Endothelial cell of umbilical vein (primary cell): Measurements from ENCODE around the gene PDGFRA. TPM values are rescaled to one million over a fixed set of nuclear protein-coding genes. Genes with fewer than 3 reads are reported as not detected.

Experiments
- BruUV-seq: library from RNA; stranded (reverse); fragments of 400-500 nt; replicated peaks from 2 replicates; lab custom pipeline; 2021; lab: Mats Ljungman, UMichigan
- CTCF ChIA-PET: fragments of 300-600, 350-600 bp; sonication (Branson Sonifier 250); formaldehyde crosslinking; loops from one replicate; lab custom pipeline; 2021; ENCODE audit warnings: antibody characterized with exemption, inconsistent platforms; lab: Charles Lee
- POLR2A ChIA-PET: fragments of 300-600, 350-600 bp; sonication (Branson Sonifier 250); formaldehyde crosslinking; loops from one replicate; lab custom pipeline; 2021; ENCODE audit warnings: antibody characterized with exemption, inconsistent platforms; lab: Charles Lee
- DNase-seq: peaks from one replicate; pipeline ENCODE4 v3.0.0-alpha.2; 2011; ENCODE audit warnings: low read depth, low spot score
- FAIRE-seq: peaks from 2 replicates; lab custom pipeline; 2011; peaks lifted over from hg19 to GRCh38; lab: Jason Lieb, UNC
- H2AFZ ChIP-seq: 2 replicates; pipeline ENCODE4 v1.6.0; 2012; ENCODE audit warnings: low read depth, low read length, control low read depth, inconsistent platforms
- H3K27ac ChIP-seq: 2 replicates; pipeline ENCODE4 v1.5.1; 2011; ENCODE audit warnings: low read depth, mild to moderate bottlenecking, control low read depth, low read length, moderate library complexity; ENCODE audit not compliant: insufficient read depth
- H3K27me3 ChIP-seq, 2 experiments: 2 replicates each; pipeline versions ENCODE4 v1.6.0 to v1.6.1; 2011; ENCODE audit warnings: low read length in 2 of 2, mixed read lengths in 1 of 2; ENCODE audit not compliant: control insufficient read depth in 2 of 2, insufficient read depth in 2 of 2
- H3K36me3 ChIP-seq, 2 experiments: 2 replicates in 1 of 2; 3 replicates in 1 of 2; pipeline ENCODE4 v1.5.1; 2011; ENCODE audit warnings: low read length in 2 of 2, mild to moderate bottlenecking in 1 of 2, moderate library complexity in 1 of 2; ENCODE audit not compliant: control insufficient read depth in 2 of 2, insufficient read depth in 2 of 2; ENCODE audit errors: extremely low read depth in 1 of 2
- H3K4me1 ChIP-seq: 3 replicates; pipeline ENCODE4 v1.5.1; 2011; ENCODE audit warnings: mild to moderate bottlenecking, low read length; ENCODE audit not compliant: control insufficient read depth, insufficient read depth; ENCODE audit errors: extremely low read depth
- H3K4me2 ChIP-seq: 2 replicates; pipeline ENCODE4 v1.6.1; 2011; ENCODE audit warnings: low read length, control low read depth, mixed read lengths; ENCODE audit not compliant: insufficient read depth
- H3K4me3 ChIP-seq, 3 experiments: fragments of 200-600 bp in 1 of 3; sonication (generic), shearing (Covaris generic) in 1 of 3; replicated peaks in 1 of 3; 2 replicates each; pipeline ENCODE4 v1.5.1; 2011 to 2016; ENCODE audit warnings: control low read depth in 3 of 3, low read length in 3 of 3, mild to moderate bottlenecking in 2 of 3, inconsistent platforms in 1 of 3, low read depth in 1 of 3, moderate library complexity in 1 of 3; ENCODE audit not compliant: insufficient read depth in 1 of 3
- H3K79me2 ChIP-seq: 2 replicates; pipeline ENCODE4 v1.6.0; 2012; ENCODE audit warnings: low read length, inconsistent platforms; ENCODE audit not compliant: control insufficient read depth, insufficient read depth
- H3K9ac ChIP-seq: replicated peaks from 2 replicates; pipeline ENCODE3; 2011; ENCODE audit warnings: low read length, control low read depth; ENCODE audit not compliant: insufficient read depth; ENCODE audit errors: extremely low read depth
- H3K9me1 ChIP-seq: replicated peaks from 3 replicates; pipeline ENCODE4 v1.6.0; 2011; ENCODE audit warnings: mild to moderate bottlenecking, low read length; ENCODE audit not compliant: control insufficient read depth, insufficient read depth; ENCODE audit errors: extremely low read depth
- H3K9me3 ChIP-seq: replicated peaks from 2 replicates; pipeline ENCODE4 v1.5.1; 2012; ENCODE audit warnings: low read length, inconsistent platforms; ENCODE audit not compliant: control insufficient read depth, insufficient read depth
- H4K20me1 ChIP-seq: replicated peaks from 2 replicates; pipeline ENCODE3; 2011; ENCODE audit warnings: mild to moderate bottlenecking, low read length; ENCODE audit not compliant: control insufficient read depth, insufficient read depth; ENCODE audit errors: extremely low read depth
- CTCF ChIP-seq, 2 donors: IDR thresholded peaks; 1 replicate in 1 of 2; 2 replicates in 1 of 2; pipeline ENCODE4 v1.5.1; 2011; ENCODE audit warnings: low read length in 2 of 2, mild to moderate bottlenecking in 2 of 2, moderate library complexity in 2 of 2, control low read depth in 1 of 2, inconsistent platforms in 1 of 2, low read depth in 1 of 2; ENCODE audit not compliant: insufficient read depth in 1 of 2; ENCODE audit errors: extremely low read depth in 1 of 2
- EZH2 ChIP-seq: IDR thresholded peaks from 2 replicates; pipeline ENCODE4 v1.6.1; 2012; ENCODE audit warnings: borderline replicate concordance, low read depth, mild to moderate bottlenecking, moderate library complexity, low read length, inconsistent platforms; ENCODE audit not compliant: severe bottlenecking
- FOS ChIP-seq: IDR thresholded peaks from 2 replicates; pipeline ENCODE4 v1.6.1; 2011; ENCODE audit warnings: mild to moderate bottlenecking, low read length, moderate library complexity, borderline replicate concordance; ENCODE audit not compliant: insufficient read depth
- GATA2 ChIP-seq: IDR thresholded peaks from 2 replicates; pipeline ENCODE4 v1.7.0; 2011; ENCODE audit warnings: low read depth, mild to moderate bottlenecking, moderate library complexity, mixed read lengths, low read length; ENCODE audit not compliant: insufficient read length, insufficient read depth
- JUN ChIP-seq: IDR thresholded peaks from 2 replicates; pipeline ENCODE4 v1.6.1; 2011; ENCODE audit warnings: borderline replicate concordance, low read depth; ENCODE audit not compliant: insufficient read length, insufficient read depth
- POLR2A ChIP-seq: IDR thresholded peaks from 2 replicates; pipeline ENCODE4 v1.6.1; 2012; ENCODE audit warnings: low read depth, mild to moderate bottlenecking, control low read depth, low read length
- POLR2AphosphoS5 ChIP-seq: IDR thresholded peaks from 2 replicates; pipeline ENCODE4 v1.6.1; 2012; ENCODE audit warnings: low read depth, mild to moderate bottlenecking, control low read depth, low read length, moderate library complexity; ENCODE audit not compliant: insufficient read depth
- dilution Hi-C: fragments of 300-500 bp; cut with MboI; formaldehyde crosslinking; loops from one replicate; pipeline ENCODE4 v1.15.0; 2019; ENCODE audit warnings: low sequenced_read_pairs; ENCODE audit not compliant: extremely low pct_ligation_motif_present
- intact Hi-C: fragments of 100-400 bp; cut with micrococcal nuclease; formaldehyde crosslinking; loops from one replicate; pipeline ENCODE4 v1.10.0; 2022
- polyA plus RNA-seq, 4 experiments: library from polyadenylated mRNA; depleted of rRNA in 3 of 4; stranded (reverse) in 3 of 4; unstranded in 1 of 4; fragments of >200 nt; gene quantifications; 2 replicates each; pipeline versions ENCODE4 v1.2.1 to v1.2.3, GENCODE V29; 2011 to 2012; ENCODE audit warnings: missing spikeins in 1 of 4
- total RNA-seq: library from RNA; stranded (reverse); gene quantifications from 2 replicates; pipeline ENCODE4 v1.2.3, GENCODE V29; 2021
- TF ChIP-seq, protein P1 (sequence below): IDR thresholded peaks from 2 replicates; pipeline ENCODE4 v1.6.1; 2011; ENCODE audit not compliant: insufficient read depth, insufficient read length

The PDGFRA gene
- total and polyA plus RNA-seq, 2 donors (not counting 3 experiments of a cell fraction or from before 2014, with no cell fraction given), result 0.19 to 0.55 TPM

GRCh38 chr4:54231768-54232688, 2.9 kb downstream of the PDGFRA start:
- FAIRE-seq (no peak), DNase-seq (no peak)
- TF ChIP-seq GATA2 (no peak), EZH2 (peak; percentile 52)
- Histone ChIP-seq H3K27me3 (peaks cover 49 to 60% of the 10 kb centered on the region in 2 experiments), H3K27ac (no peak overlapping the region), H2AFZ (no peak overlapping the region), H3K9me3 (no peaks in the 10 kb centered on the region), H3K36me3 (no peaks in the 10 kb centered on the region), H3K4me1 (peaks cover 34% of the 10 kb centered on the region), H3K9ac (no peak overlapping the region), H4K20me1 (no peaks in the 10 kb centered on the region), H3K79me2 (no peaks in the 10 kb centered on the region), H3K9me1 (no peaks in the 10 kb centered on the region), H3K4me2 (peak overlapping the region; percentile 57), H3K4me3 (peak overlapping the region in 2 of 3 experiments; percentile 29 to 35)
- dilution Hi-C loops (no loop called here), intact Hi-C loops (loop anchor here (2.0 to 10.0 kb wide), 11 partner anchors 430 to 1645 kb away; partner anchors contain the start of gene FIP1L1)
- BruUV-seq, result no TSS peak
- ChIA-PET POLR2A (no interaction called here), CTCF (interaction anchor here (0.6 to 4.5 kb wide), 57 partner anchors 11 to 1857 kb away, joined by 3 to 198 read pairs (median 7); no protein-coding TSS in a partner anchor)

DNA sequence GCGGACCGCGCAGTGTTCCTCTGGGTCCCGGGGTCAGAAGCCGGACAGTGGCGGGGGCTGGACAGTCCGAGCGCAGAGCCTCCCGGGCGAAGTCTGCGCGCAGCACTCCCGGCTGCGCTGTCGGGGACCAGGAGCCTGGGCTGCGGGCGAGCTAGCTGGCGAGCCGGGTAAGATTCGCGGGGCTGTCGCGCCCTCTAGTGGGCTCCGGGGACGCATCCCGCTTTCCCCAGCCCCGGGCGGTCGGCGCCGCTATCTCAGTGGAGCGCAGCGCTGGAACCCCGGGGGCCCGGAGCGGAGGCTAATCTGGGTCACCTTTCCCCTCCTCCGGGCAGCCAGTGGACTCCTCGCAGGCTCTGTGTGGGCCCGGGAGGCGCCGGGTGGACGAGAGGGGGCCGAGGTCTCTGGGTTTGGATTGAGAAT, 4.2 kb downstream of the PDGFRA start:
- BruUV-seq, result no TSS peak
- CTCF ChIA-PET, result interaction anchor here (0.8 to 4.5 kb wide), 111 partner anchors 12 to 1999 kb away, joined by 3 to 198 read pairs (median 5); partner anchors contain the start of genes FIP1L1 and SCFD2
- peak; percentile 77 for DNase-seq

More for the DNA sequence above, 4.2 kb downstream of the PDGFRA start:
- H3K4me3 ChIP-seq, result peak overlapping the region in 2 of 3 experiments; percentile 43 to 62
- peak overlapping the region; percentile 77 for H3K4me2 ChIP-seq
- H3K9me3 ChIP-seq, result no peaks in the 10 kb centered on the region
- no peak overlapping the region for H3K27ac ChIP-seq
- no peaks in the 10 kb centered on the region for H3K79me2 ChIP-seq
- peaks cover 49 to 53% of the 10 kb centered on the region in 2 experiments for H3K27me3 ChIP-seq
- H3K4me1 ChIP-seq, result peaks cover 24% of the 10 kb centered on the region
- POLR2A ChIA-PET, result no interaction called here
- intact Hi-C loops (loop anchor here (1.0 to 10.0 kb wide), 12 partner anchors 325 to 1646 kb away; partner anchors contain the start of gene FIP1L1), dilution Hi-C loops (no loop called here)
- TF ChIP-seq JUN (no peak), POLR2AphosphoS5 (no peak), POLR2A (no peak), CTCF (IDR thresholded peaks at IDR 0.05; ENCODE audit: extremely low read depth in 1 of 2, insufficient read depth in 1 of 2, low read depth in 1 of 2, low read length in 2 of 2) (peak; percentile 81 to 95), FOS (no peak), GATA2 (no peak), EZH2 (no peak)
- TF ChIP-seq, protein P1, sequence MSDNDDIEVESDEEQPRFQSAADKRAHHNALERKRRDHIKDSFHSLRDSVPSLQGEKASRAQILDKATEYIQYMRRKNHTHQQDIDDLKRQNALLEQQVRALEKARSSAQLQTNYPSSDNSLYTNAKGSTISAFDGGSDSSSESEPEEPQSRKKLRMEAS, result no peak
- peak; percentile 81 for FAIRE-seq
- H3K36me3 ChIP-seq, result no peaks in the 10 kb centered on the region
- H3K9me1 ChIP-seq, result no peaks in the 10 kb centered on the region
- H3K9ac ChIP-seq, result no peak overlapping the region
- peak overlapping the region; percentile 90 for H2AFZ ChIP-seq
- H4K20me1 ChIP-seq, result no peaks in the 10 kb centered on the region
